GM18502 (cell line): Measurements from ENCODE around the gene CHCHD2.
"Not testable (repeated sequence)": the region's sequence is repeated elsewhere in the genome, so short reads cannot be mapped to it uniquely, and the experiment has no call there.

Experiments
- ATAC-seq: cut with Tn5 transposase; IDR thresholded peaks from one replicate; pipeline ENCODE4 v1.9.1; 2021; ENCODE audit warnings: mild to moderate bottlenecking; ENCODE audit not compliant: unreplicated experiment, poor library complexity

Gene CHCHD2

DNA sequence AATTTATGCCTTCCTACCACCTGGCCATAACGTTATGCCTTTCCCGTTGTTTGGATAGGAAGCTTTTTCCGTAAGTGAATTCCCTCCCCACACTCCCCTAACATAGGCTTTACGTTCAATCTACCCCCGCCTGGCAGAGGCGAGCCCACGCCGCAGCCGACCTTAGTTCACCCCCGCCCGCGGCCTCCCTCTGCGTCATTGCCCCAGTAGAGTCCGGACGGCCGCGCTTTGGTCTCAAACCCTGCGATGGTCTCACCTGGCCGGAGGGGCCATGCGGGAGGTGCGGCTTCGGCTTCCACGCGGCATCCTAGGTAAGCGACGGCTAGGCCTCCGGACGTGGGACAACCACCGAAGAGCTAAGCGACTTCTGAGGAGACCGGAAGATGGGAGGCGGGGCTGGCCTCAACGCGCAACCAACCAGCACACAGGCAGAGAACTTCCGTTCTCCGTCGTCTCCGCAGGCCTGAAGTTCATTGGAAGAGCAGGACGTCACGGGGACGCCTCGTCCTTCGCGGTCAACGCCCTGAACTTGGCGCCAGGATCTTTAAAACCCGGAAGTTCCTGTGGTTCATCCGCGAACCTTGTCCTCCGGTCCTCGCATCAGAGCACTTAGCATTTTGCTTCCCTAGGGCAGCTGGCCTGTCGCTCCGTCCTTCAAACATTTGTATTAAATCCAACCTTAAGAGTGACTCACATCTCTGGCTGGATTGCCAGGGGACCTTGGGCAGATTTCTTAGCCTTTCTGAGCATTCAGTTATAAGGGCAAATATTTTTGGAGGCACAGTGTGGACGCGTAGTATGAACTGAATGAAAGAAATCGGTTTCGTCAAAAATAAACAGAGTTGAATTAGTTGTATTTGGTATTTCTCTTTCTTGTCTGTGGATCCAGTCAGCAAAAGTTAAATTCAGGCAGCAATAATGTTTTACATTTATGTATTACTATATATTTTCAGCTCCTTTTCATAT lies at the start of gene CHCHD2:
Gene CHCHD2 (minus strand): TSS at position 369 of the 966 bp plus-strand sequence. CDS start 63 bp downstream, at position 306.
- ATAC-seq = peak; percentile 100

GRCh38 chr7:56131062-56131461 lies 24.8 kb upstream of the CHCHD2 start:
- not testable (repeated sequence) for ATAC-seq

- no peak for ATAC-seq
Observed at GRCh38 chr7:56127241-56127975, 21.1 kb upstream of the CHCHD2 start.

- ATAC-seq = no peak
Observed at GRCh38 chr7:56125831-56126230, 19.6 kb upstream of the CHCHD2 start.

DNA sequence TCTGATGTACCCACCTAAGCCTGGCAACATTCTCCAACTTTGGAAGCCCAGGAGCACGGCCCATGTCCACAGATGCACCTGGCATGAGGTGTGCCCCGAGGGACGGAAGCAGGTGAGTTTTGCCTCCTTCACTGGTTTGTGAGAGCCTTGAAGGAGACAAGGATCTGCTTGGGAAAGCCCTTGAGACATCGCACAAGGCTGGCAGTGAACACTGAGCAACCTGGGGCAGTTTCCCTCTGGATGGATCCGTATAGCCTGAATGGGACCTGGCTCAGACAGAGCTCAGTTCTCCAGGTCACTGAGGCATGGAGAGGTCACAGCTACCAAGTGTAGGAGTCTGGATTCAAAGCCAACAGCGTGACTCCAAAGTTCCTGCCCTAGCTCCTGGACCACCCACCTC lies 18.7 kb upstream of the CHCHD2 start:
- ATAC-seq = no peak

DNA sequence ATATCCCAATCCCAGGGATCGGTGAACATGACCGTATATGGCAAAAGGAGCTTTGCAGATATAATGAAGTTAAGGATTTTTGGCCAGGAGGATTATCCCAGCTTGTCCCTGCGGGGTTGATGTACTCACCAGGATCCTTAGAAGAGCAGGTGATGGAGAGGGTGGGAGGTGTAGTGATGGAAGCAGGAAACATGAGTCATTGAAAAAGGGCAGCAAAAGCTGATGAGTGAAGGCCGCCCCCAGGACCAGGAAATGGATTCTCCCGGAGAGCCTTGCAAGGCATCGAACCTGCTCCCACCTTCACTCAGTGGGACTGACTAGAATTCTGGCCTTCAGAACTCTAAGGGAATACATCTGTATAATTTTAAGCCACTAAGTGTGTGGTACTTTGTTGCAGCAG lies 15.2 kb upstream of the CHCHD2 start:
- ATAC-seq = no peak

- ATAC-seq = no peak
Observed at GRCh38 chr7:56115852-56116538, 9.7 kb upstream of the CHCHD2 start, which contains the start of gene NUPR2. NUPR2 (minus strand) TSS chr7:56116417; CDS start chr7:56116314, 103 bp downstream.

- not testable (repeated sequence) for ATAC-seq
Observed at GRCh38 chr7:56112244-56112643, 6.0 kb upstream of the CHCHD2 start.

DNA sequence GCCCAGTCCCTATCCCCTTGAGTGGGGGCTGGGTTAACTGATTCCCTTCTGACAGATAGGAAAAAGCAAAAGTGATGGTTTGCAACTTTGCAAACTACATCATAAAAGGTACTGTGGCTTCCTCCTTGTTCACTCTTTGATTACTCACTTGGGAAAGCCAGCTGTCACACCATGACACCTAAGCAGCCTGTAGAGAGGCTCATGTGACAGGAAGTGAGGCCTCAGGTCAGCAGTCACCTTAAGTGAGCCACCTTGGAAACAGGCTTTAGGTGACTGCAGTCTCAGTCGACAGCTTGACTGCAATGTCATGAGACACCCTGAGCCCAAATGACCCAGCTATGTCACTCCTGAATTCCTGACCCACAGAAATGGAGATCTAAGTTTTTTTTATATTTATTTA lies 4.3 kb upstream of the CHCHD2 start:
- ATAC-seq = no peak

DNA sequence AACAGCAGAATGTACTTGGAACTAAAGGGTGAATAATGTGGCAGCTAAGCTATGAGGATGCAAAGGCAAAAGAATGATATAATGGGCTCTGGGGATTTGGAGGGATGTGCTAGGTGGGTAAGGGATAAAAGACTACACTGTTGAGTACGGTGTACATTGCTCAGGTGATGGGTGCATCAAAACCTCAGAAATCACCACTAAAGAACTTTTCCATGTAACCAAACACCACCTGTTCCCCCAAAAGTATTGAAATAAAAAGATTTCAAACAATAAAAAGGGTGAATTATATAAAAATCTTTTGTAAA lies 1.6 kb upstream of the CHCHD2 start:
- no peak for ATAC-seq

DNA sequence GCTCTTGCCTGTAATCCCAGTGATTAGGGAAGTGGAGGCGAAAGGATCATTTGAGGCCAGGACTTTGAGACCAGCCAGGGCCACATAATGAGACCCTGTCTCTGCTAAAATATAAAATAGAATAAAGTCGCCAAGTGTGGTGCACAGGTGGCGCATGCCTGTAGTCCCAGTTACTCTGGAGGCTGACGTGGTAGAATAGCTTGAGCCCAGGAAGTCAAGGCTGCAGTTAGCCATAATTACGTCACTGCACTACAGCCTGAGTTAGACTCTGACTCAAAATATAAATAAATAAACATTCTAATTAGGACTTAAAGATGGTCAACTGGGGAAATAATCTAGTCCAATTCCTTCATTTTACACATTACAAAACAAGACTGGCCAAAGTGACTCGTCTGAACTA lies 768 bp downstream of the CHCHD2 start:
- ATAC-seq = peak; percentile 35

GRCh38 chr7:56104138-56104537 lies 2.1 kb downstream of the CHCHD2 start:
- not testable (repeated sequence) for ATAC-seq

- no peak for ATAC-seq
Observed at GRCh38 chr7:56099653-56100052, 6.6 kb downstream of the CHCHD2 start.

DNA sequence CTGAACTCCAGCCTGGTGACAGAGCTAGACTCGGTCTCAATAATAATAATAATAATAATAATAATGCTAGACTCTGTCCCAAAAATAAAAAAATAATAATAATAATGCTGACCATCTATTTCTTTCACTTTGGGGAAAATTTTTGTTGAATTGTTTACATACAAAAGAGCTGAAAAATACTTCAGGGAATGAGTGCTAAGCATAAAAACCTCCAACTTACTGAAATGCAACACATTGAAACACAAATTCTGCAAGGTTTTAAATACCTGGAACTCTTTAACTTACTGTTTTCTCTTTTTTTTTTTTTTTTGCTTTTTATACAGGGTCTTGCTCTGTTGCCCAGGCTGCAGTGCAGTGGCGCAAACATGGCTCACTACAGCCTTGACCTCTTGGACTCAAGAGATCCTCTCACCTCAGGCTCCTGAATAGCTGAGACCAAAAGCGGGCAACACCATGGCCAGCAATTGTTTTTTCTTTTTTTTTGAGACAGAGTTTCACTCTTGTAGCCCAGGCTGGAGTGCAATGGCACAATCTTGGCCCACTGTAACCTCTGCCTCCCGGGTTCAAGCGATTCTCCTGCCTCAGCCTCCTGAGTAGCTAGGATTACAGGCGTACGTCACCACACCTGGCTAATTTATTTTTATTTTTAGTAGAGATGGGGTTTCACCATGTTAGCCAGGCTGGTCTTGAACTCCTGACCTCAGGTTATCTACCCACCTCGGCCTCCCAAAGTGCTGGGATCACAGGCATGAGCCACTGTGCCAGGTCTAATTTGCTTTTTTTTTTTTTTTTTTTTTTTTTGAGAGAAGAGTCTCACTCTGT lies 7.9 kb downstream of the CHCHD2 start:
- not testable (repeated sequence) for ATAC-seq

DNA sequence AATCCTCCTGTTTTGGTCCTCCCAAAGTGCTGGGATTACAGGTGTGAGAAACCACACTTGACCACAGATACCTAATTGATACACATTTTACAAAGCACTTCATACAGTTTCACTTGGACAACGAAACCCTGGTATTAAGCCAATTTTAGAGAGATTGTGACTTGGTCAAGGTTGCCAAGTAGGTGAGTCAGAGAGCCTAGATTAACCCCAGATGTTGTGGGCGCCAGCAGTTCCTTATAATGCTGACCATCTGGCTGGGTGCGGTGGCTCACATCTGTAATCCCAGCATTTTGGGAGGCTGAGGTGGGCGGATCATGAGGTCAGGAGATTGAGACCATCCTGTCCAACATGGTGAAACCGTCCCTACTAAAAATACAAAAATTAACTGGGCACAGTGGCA lies 8.6 kb downstream of the CHCHD2 start:
- ATAC-seq = no peak

DNA sequence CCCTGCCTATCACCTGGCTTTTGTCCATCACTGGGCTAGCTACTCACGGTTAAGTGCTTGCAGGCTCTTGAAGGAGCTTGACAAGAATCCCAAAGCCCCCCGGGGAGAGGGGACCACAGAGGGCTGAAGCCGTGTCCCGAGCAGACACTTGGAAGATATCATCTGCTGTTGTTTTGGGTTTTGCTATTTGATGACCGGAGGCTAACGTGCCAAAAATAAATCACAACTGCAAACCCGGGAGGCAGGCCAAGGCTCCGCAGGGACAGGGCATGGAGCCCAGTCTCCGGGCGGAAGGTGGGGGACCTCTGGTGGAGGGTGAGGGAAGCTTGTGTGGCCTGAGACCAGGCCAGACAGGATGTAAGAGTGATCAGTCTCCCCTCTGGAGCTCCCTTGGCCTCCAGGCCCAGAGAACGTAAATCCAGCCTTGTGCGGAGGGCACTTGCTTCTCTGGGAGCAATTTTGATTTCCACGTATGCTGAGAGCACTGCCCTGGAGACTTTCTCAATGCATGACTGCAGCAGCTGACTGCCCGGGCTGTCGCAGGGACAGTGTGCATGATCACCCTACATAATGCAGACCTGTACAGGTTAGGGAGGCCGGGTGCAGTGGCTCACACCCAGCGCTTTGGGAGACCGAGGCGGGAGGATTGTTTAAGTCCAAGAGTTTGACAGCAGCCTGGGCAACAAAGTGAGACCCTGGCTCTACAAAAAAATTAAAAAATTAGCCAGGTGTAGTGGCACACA lies 13.3 kb downstream of the CHCHD2 start, which contains the start of gene PHKG1:
Gene PHKG1 (minus strand): TSS at position 164 of the 743 bp plus-strand sequence. CDS start 4,011 bp downstream, outside the sequence.
- no peak for ATAC-seq

DNA sequence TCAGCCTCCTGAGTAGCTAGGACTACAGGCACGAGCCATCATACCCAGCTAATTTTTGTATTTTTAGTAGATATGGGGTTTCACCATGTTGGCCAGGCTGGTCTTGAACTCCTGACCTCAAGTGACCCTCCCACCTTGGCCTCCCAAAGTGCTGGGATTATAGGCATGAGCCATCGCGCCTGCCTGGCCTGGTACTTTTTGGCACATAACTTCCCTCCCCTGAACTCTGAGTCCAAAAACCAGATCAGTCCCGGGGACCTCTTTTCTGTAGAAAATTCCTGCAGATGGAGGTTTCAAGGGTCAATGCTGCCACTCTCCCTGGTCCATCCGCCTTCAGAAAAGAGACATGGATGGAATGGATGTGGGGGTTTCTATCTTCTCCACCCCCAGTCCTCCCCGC lies 13.9 kb downstream of the CHCHD2 start:
- not testable (repeated sequence) for ATAC-seq

GRCh38 chr7:56091591-56091990 lies 14.7 kb downstream of the CHCHD2 start:
- ATAC-seq = no peak

DNA sequence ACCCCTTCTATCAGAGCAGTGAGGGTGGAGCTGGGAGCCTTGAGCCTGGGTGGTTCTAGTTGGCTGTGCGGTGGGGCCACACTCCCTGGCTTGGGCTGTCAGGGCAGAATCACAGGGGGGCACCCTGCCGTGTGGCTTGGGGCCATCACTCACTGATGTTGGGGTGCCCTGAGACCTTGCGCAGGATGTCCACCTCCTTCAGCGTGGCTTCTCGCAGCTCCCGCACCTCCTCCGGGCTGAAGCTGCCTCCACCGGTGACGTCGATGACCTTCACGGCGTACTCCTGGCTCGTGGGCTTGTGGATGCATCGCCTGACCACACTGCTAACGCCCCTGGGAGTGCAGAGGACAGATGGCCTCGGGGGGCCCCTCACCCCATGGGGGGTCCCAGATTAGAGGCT lies 18.8 kb downstream of the CHCHD2 start:
- ATAC-seq = no peak
